GM21619 (cell line): Measurements from ENCODE around the gene SLC39A7.

ENCODE experiments used
- ATAC-seq: cut with Tn5 transposase; IDR thresholded peaks from one replicate; pipeline ENCODE4 v1.9.1; 2021; ENCODE audit not compliant: unreplicated experiment

Gene SLC39A7

DNA sequence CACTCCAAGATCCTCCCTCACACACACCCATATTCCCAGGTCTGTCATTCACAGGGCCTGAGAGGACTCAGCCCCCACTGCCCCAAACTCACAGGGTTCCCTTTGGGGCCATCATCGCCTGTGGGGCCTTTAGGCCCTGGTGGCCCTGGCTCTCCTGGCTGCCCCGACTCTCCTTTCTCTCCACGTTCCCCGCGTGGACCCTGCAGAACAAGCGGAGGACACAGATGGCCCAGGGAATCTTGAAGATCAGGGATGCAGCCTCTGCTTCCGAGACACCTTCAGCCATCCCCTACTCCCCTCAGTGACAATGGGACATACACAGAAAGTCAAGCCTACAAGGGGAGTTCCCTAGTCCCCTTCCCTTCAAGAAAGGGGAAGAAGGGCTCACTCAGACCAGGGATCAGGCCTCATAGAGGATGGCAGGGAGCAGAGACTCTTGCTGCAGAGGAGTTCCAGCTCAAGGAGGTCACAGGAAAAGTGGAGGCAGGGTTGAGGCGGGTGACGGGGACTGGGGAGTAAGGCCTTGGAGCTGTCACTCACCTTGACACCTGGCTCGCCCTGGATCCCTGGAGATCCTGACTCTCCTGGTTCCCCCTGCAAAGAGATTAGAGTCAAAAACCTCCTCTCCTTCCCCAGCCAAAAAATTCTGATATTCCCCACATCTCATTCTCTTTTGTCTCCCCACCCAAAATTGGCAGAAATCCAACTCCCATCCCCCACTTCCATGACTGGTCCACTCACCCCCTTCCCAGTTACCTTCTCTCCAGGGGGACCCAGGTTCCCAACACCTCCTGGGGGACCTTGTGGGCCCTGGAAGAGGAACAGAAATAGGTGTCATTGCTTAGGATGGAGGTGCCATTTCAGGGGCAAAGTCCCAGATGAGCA is 31.1 kb upstream of the SLC39A7 start:
- ATAC-seq = no peak

DNA sequence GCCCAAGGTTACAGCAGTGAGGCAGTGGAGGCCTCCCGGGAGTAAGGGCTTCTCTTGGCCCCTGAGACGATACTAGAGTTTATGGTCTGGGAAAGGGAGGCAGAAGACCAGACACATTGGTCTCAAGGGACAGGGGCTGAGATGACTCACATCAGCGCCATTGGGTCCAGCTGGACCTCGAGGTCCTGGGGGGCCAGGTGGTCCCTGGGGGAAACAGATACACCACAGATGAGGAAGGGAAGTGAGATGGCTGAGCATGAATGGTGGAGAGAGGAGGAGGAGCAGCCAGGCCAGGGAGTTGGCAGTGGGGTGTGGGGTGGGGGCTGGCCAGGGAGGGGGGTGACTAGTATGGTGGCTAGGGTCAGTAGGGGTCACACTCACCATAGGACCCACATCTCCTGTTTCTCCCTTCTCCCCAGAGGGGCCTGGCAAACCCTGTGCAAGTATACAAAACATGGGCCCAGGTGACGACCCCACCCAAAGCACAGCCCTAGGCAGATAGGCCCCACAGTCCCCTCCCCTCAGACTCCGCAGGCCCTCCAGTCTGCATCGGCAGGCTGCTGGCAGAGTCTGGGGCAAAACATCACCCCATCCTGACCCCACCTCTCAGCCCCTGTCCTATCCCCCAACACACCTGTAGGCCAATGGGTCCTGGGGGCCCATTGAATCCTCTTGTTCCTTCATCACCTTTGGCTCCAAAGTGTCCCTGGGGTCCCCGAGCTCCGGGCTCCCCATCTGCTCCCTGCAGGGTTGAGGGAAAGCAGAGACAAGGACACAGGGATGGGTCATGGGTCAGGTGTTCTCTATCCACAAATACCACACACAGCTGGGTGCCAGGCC is 30.3 kb upstream of the SLC39A7 start:
- peak; percentile 51 for ATAC-seq

DNA sequence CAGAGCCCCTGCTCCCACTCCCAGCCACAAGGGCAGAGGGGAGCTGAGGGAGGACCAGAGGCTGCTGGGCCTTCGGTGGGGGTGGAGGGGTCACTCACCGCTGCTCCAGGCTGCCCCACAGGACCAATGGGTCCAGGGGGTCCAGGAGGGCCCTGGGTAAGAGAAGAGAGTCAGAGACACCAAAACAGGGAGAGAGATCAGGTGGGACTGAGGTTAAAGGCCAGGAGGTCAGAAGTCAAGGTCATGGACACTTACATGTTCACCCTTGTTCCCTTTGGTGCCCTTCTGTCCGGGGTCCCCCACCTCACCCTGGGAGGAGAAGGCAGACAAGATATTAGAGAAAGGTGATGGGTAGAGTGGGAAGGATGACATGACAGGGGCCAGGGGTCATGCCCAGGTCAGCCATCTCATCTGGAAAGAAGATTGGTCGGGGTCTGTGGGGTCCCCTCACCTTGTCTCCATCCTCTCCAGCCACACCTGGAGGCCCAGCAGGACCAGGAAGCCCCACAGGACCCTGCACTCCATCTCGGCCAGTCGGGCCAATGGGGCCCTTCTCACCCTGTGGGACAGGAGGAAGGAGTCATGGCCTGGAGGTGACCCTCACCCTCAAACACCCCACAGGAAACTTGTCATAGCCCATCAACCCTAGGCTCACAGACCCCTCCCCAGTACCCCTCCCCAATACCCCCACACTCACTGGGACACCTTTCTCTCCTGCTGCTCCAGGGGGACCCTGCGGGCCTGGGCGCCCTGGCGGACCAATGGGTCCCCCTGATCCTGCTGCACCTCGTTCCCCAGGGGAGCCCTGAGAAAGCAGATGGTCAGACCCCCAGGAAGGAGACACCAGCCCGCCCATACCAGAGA is 29.4 kb upstream of the SLC39A7 start:
- ATAC-seq = no peak

DNA sequence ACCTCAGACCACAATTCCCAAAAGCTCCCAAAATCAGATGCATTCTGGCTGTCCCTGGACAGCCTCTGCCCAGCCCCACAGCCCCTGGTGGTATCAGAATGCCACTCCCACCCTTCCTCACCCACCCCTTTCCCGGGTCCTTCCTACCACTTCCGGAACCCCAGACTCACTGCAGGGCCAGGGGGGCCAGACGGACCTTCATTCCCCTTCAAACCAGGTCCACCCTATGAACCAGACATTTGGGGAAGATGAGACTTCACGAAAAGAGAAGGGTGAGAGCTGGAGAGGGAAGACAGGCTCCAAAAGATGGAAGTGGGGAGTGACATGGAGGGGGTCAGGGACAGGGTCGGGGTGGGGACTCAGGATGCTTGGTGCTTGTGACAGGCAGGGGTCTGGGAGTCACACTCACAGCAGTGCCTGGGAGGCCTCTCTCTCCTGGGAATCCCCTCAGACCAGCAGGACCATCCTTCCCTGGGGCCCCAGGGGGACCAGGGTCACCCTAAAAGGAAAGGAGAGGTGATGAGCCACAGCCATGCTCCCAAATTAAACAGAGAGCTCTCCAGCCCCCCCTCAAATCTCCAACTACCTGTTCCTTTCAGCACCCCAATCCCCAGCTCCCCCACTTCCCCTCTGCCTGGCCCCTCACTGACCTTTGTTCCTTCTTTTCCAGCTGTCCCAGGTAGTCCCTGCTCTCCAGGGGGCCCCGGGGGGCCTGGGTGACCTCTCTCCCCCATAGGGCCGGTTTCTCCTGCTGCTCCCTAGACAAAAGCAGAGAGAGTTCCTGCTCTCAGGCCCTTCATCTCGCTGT is 28.6 kb upstream of the SLC39A7 start:
- ATAC-seq = no peak

DNA sequence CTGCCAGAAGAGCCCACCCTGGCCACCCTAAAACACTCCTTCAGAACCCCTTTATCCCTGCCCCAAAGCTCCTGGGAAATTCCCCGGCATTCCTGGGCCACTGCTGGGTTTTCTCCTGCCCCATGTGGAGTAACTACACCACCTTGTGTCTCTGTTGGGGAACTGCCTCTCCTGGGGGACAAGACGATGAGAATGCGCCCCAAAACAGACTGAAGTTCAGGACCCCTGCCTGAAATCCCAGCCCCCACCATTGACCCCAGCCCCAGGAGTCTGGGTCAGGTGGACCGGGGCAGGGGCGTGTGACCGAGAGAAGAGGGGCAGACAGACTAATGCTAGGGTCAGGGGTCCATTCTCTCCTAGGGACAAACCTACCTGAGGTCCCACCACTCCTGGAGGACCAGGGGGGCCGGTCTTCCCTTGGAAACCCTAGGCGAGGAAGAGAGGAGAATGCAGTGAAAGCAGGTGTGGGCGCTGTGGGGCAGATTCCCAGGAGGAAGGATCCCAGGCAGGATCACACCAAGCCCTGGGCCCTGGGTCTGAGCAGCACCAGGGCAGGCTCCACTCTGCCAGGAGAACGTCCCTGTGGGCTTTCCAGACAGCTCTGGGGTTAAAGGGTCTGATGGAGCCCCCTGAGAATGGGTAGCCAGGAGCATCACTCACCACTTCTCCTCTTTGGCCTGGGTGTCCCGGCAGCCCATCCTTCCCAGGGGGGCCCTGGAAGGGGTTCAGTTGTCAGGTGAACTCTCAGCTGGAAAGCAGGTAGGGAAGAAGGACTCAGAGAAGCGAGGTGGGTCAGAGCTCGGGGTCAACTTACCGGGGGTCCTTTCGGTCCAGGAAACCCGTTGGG is 27.8 kb upstream of the SLC39A7 start:
- no peak for ATAC-seq

DNA sequence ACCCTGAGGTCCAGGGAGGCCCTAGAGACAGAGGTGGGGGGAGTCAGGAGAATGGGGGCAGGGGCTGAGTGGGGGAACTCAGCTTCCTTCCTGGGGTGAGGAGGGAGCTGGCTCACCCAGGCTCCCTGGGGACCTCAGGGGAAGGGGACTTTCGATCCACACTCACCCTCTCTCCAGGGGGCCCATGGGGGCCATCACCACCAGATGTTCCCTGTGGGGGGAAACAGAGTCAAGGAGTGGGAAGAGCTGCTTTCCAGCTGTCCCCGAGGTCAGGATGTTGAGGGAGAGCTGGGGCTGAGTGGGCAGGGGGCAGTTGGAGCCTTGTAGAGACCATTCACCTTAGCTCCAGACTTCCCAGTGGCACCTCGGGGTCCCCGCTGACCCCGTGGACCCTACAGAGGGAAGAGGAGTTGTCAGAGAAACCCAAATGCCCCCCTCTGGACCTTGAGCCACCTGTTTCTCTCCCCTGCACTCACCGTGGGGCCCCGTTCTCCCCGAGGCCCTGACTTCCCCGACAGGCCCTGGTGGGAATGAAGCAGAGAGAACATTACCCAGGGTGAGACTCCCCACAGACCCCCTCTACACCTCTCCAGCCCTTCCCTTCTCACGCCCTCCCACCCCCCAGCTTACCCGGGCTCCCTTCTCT is 27.0 kb upstream of the SLC39A7 start:
- no peak for ATAC-seq

DNA sequence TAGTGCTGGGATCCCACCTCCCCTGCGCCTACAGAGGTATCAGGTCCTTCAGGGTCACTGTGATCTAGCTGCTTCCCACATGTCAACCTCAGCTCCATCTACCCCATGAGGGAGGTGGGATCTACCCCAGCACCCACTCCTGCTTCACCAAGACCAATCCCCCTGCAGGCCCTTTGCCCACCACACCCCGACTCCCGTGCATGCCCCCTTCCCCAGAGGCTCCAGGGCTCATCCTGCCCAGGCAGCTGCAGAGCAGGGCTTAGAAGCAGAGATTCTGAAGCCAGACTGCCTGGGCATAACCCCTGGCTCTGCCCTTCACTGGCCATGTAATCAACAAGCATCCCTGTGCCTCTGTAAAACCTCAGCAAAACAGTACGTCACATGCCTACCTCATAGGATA is 25.9 kb upstream of the SLC39A7 start:
- ATAC-seq = no peak

DNA sequence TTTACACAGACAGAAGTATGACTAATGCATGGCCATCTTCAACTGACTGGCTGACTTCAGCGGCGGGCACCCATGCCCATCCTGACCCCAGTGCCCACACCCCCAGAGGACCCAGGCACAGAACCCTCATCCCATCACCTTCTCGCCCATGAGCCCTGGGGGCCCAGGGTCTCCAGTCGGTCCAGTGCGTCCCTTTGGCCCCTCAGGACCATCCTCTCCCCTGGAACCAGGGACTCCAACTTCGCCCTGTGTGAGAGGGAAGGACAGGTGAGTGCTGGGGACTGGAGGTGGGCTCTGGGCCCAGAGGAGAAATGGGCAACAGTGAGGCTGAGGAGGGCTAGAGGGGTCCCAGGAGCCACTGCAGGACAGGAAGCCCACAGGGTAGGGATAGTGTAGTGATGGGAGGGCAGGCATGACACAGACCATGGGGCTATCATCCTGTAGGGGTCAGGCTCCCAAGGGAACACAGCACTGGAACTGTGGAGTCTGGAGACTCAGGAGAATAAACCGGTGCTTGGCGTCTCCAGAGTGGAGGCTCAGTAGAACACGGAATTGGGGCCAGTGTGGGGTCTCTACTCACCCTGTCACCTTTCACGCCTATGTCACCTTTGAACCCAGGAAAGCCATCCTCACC is 25.1 kb upstream of the SLC39A7 start:
- ATAC-seq = no peak

DNA sequence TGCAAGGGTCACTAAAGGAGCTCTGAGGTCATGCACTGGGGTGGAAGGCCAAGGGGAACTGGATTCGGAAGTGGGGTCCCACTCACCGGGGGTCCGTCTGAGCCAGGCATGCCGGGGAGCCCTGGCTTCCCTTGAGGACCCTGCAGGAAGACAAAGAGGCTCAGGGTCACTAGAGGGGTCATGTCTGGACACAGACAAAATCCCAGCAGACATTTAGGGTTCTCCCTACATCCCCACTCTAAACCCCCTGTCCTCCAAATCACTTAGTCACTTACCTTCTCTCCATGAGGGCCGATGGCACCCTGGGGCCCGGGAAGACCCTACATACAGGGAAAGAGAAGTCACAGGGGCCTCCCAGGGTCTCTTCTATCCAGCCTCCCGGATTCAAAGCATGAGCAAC is 23.8 kb upstream of the SLC39A7 start:
- ATAC-seq = no peak

DNA sequence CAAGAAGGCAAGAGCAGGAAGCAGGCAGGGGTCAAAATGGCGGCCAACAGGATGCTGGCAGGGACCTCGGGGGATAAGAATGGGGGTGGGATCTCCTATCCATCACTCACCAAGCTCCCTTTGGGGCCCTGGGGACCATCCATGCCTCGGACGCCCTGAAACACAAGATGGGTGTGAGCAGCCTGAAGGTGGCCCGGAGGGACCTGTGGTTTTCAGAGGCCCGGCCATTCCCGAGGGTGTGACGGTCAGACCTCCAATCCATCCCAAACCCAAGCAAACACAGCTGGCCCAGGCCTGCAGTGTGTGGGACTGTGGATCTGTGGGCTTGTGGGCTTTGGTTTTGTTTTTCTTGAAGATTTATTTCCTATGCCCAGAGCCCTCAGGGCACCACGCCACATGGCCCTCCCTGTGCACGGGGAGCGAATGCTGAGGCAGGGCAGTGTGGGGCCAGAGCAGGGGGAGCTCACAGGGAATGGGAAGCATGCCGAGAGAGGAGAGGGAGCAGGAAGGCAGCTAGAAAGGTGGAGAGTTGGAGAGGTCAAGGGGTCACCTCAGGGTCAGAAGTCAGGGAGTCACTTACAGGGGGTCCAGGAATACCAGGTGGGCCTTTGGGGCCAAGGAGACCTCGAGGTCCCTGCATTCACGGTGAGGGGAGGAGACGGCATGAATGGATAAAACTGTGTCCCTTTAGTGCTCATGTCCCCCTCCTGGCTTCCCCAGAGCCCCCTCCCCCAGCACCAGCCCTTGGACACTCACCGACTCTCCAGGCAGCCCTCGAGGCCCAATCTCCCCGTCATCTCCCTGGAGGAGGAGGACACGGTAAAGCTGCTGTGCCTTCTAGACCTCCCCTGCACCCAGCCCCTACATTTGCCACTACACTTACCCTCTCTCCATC is 22.9 kb upstream of the SLC39A7 start:
- no peak for ATAC-seq

DNA sequence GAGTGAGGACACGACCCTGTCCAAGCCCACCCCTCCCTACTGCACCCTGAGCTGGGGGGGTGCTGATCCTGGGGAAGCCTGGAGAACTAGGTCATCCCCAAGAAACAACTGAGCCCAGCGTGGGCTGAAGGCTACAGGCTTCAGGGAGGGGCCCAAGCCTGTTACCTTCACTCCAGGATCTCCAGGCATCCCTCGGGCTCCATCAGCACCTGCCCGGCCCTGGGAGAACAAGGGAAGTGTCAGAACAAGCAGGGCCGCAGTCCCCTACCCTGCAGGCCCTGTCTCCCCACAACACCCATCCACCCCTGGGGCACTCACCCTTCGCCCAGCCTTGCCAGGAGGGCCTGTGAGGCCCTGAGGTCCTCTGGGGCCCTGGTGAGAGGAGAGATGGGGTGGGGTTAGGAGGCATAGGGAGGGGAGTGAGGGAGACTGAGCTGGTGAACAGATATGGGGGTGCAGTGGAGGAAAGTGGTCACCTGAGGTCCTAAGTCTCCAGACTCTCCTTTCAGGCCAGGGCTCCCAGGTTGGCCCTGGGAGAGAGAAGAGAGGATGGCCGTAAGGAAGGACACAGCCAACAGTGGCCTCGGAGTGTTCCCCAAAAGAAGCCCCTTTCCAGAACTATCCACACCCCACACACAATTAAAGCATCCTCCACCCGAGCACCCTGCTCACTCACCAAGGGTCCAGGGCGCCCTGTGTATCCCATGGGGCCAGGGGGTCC is 21.8 kb upstream of the SLC39A7 start:
- no peak for ATAC-seq

DNA sequence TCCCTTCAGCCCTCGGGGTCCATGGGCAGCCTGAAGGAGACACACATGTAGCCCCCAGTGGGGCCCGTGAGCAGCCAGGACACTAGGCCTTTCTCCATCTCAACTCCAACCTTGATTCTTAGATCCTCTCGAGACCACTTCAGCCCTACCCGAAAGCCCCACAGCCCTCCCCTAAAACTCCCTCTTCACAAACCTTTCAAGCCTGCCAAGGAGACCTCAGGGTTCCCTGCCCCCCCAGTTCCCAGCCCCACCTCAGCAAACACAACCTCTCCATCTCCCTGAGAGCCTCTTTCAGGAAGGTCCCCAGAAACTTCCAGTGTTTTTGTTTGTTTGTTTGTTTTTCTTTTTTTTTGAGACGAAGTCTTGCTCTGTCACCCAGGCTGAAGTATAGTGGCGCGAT is 19.5 kb upstream of the SLC39A7 start:
- ATAC-seq = no peak

DNA sequence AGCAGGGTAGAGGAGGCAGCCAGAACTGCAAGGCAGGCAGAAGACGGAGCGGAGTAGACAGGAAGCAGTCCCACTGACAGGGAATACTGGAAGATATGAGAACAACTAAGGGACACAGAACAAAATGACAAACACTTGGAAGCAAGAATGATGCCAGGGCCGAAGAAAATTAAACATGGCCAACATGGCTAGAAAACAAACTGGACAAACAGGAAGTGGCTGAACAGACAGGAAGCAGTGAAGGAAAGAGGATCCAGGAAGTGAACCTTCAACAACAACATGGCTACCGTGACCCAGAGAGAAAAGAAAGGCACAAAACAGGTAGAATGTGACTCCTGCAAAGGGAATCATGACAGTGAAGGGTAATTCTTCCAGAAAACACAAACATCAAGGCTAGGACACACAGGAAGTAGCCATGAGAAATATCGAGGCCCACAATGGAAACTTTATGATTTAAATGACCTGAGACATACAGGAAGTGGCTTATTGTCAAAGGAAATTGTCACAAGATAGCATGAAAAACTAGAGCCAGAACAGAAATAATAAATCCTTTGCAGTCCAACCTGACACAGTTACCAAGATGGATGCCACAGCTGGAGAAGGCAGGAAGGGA is 17.5 kb upstream of the SLC39A7 start:
- ATAC-seq = no peak

DNA sequence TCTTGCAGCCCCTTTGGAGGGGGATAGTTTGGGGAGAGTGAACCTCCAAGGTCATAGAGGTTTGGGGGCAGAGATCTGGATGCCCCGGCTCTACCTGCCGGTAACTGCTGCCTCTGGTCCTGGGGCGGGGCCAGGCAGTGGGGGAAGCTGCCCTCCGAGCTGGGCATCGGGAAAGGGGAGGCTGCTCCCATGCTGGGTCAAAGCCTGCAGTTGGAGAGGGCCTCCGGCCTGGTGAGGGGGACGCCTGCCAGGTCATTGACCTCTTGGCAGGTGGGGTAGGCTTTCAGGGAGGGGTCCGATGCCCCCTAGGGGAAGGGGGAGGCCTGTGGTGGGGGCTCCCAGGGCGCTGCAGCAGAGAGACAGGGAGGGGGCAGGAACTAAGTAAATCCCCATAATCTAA is 15.5 kb upstream of the SLC39A7 start:
- no peak for ATAC-seq

DNA sequence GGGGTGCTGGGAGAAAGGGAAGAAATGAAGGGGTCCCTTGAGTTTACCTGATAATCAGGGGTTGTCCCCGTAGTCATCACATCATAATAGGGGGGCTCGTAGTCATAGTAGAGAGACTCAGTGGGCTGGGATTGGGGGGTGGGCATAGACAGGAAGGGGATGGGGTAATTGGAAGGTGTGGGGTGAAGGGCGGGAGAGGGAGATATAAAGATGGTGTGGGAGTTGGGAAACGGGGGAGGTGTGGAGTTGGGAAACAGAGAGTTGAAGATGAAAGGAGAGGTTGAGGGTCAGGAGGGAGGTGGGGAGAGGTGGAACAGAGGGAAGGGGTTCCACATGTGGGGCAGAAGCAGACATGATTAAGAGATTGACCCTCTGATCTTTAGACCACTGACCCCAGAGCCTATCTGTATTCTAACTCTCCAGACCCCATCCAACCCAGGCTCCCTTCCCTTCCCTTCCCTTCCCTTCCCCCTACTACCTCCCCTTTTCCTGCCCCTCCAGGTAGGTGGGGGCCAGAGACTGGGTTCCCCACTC is 14.9 kb upstream of the SLC39A7 start:
- no peak for ATAC-seq

DNA sequence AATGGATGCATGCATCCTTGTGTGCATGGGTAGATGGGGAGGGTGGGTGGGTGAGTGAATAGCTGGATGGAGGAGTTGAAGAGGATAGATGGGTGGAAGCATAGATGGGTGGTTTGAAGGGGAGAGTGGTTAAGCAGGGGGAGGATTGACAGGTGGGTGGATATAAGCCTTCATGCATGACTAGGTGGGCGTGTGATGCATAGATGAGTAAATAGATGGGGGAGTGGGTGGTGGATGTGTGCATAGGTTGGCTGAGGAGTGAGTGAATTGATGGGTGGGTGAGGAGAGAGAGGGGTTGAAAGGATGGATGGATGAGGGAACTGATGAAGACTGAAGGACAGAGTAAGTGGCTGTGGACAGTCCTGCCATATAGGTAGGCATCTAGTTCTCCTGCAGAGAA is 12.9 kb upstream of the SLC39A7 start:
- ATAC-seq = no peak
